Daoy (cell line): ENCODE measurements around the gene ACAD11. TPM values are rescaled to one million over a fixed set of nuclear protein-coding genes. Genes with fewer than 3 reads are reported as not detected.

Experiments
- DNase-seq: peaks from one replicate; pipeline ENCODE4 v3.0.0-alpha.2; 2015; ENCODE audit warnings: low read depth
- total RNA-seq: library from RNA; depleted of rRNA; stranded (reverse); fragments of >200 nt; shearing (Covaris generic); gene quantifications from 2 replicates; pipeline ENCODE4 v1.2.3, GENCODE V29; 2014; rRNA removed

ACAD11 gene, protein sequence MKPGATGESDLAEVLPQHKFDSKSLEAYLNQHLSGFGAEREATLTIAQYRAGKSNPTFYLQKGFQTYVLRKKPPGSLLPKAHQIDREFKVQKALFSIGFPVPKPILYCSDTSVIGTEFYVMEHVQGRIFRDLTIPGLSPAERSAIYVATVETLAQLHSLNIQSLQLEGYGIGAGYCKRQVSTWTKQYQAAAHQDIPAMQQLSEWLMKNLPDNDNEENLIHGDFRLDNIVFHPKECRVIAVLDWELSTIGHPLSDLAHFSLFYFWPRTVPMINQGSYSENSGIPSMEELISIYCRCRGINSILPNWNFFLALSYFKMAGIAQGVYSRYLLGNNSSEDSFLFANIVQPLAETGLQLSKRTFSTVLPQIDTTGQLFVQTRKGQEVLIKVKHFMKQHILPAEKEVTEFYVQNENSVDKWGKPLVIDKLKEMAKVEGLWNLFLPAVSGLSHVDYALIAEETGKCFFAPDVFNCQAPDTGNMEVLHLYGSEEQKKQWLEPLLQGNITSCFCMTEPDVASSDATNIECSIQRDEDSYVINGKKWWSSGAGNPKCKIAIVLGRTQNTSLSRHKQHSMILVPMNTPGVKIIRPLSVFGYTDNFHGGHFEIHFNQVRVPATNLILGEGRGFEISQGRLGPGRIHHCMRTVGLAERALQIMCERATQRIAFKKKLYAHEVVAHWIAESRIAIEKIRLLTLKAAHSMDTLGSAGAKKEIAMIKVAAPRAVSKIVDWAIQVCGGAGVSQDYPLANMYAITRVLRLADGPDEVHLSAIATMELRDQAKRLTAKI
- 4.7 TPM in 2 replicates for total RNA-seq

- peak; percentile 75 for DNase-seq
These were observed at the start of gene ACAD11 for GRCh38 chr3:132659365-132660051. TSS of gene ACAD11 (minus strand) at chr3:132659809. CDS start at chr3:132659751, 58 bp downstream.

- no peak for DNase-seq
These were observed 44.1 kb upstream of the ACAD11 start for GRCh38 chr3:132703733-132704132.

DNA sequence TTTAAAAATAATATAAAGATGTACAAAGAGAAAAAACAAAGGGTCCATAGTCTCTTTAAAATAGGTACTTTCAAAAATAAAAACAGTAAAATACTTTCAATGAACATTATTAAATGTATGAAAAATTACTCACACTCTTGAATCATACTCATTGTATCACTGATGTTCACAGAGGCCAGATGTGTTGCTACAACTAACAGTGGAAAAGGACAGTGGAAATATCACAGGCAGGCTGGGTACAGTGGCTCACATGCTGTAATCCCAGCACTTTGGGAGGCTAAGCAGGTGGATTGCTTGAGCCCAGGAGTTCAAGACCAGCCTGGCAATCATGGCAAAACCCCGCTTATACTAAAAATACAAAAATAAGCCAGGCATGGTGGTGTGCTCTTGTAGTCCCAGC, 35.8 kb upstream of the ACAD11 start:
- no peak for DNase-seq

GRCh38 chr3:132694991-132695390, 35.4 kb upstream of the ACAD11 start:
- no peak for DNase-seq

GRCh38 chr3:132690040-132690439, 30.4 kb upstream of the ACAD11 start:
- DNase-seq, result no peak

- no peak for DNase-seq
These were observed 22.6 kb upstream of the ACAD11 start for GRCh38 chr3:132682201-132682600.

DNA sequence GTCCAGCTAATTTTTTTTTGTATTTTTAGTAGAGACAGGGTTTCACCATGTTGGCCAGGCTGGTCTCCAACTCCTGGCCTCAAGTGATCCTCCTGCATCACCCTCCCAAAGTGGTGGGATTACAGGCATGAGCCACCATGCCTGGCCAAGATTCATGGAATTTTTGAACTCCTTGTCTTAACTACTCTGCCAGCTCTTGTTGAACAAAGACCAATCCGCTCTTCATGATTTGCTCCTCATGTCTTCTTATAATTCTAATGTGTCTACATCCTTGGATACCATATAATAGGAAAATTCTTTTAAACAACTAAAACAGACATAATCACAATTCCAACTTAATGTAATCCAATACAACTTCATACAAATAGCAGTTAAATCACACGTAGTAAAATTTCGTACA, 21.8 kb upstream of the ACAD11 start:
- no peak for DNase-seq

- no peak for DNase-seq
These were observed 20.3 kb upstream of the ACAD11 start for GRCh38 chr3:132679911-132680310.

GRCh38 chr3:132675408-132675807, 15.8 kb upstream of the ACAD11 start:
- DNase-seq, result no peak

- no peak for DNase-seq
These were observed 9.7 kb upstream of the ACAD11 start for GRCh38 chr3:132669256-132669777.

- no peak for DNase-seq
These were observed 5.7 kb upstream of the ACAD11 start for GRCh38 chr3:132665230-132665745.

DNA sequence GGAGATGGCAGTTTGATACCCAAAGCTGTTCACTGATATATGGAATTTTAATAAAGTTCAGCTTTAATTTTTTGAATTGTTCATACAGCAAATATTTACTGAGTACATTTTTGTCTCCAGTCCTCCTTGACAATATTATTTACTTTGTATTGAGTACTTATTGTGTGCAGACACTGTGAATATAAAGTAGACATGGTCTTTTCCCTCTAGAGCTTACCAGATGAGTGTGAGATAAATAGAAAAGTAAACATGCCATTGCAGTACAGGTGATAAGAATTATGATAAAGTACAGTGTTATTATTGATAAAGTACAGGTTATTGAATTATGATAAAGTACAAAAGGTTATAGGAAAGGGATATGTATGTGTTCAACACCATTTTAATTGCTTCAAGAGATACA, 2.6 kb upstream of the ACAD11 start:
- DNase-seq, result no peak

DNA sequence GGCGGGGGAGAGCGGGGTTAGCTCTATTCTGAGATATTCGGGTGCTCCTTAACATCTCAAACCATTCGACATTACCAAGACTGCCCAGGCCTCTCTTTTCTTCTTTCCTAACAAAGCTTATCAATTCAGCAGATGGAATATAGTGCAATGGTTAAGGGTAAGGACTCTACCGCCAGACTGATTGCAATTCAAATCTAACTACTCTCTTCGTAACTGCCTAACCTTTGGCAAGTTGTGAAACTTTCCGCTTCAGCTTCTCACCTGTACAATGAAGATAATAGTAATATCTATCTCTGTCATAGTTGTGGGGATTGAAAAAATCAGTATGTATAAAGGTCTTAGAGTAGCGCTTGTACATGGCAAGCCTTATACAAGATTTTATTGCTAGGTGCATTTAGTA, 1.5 kb upstream of the ACAD11 start:
- no peak for DNase-seq

- DNase-seq, result no peak
These were observed 1.1 kb upstream of the ACAD11 start for GRCh38 chr3:132660811-132661070.

- peak; percentile 78 for DNase-seq
These were observed 622 bp upstream of the ACAD11 start, which contains the start of gene UBA5 for GRCh38 chr3:132660052-132660810. TSS of gene UBA5 (plus strand) at chr3:132660329. CDS start at chr3:132660538, 209 bp downstream.

GRCh38 chr3:132659000-132659364, 627 bp downstream of the ACAD11 start:
- DNase-seq, result no peak

- DNase-seq, result no peak
These were observed 1.5 kb downstream of the ACAD11 start for GRCh38 chr3:132657869-132658747.

GRCh38 chr3:132655471-132655870, 4.1 kb downstream of the ACAD11 start:
- DNase-seq, result no peak

DNA sequence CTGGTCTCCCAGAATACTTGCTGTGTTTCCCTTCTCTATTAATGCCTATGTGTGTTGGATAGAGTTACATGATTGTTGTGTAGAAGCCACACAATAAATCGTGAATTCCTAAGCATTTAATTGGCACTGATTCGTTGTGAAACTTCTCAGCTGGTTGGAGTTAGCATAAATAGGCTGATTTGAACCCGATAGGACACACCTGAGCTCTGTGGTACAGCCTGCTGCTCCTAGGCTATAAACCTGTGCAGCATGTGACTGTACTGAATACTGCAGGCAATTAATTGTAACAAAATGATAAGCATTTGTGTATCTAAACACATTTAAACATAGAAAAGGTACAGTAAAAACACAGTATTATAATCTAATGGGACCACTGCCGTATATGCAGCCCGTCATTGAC, 4.9 kb downstream of the ACAD11 start:
- DNase-seq, result no peak

- DNase-seq, result no peak
These were observed 5.4 kb downstream of the ACAD11 start for GRCh38 chr3:132654190-132654589.
